ENCODE results near the gene SAMD13.

SAMD13 gene, protein sequence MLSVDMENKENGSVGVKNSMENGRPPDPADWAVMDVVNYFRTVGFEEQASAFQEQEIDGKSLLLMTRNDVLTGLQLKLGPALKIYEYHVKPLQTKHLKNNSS

DNA sequence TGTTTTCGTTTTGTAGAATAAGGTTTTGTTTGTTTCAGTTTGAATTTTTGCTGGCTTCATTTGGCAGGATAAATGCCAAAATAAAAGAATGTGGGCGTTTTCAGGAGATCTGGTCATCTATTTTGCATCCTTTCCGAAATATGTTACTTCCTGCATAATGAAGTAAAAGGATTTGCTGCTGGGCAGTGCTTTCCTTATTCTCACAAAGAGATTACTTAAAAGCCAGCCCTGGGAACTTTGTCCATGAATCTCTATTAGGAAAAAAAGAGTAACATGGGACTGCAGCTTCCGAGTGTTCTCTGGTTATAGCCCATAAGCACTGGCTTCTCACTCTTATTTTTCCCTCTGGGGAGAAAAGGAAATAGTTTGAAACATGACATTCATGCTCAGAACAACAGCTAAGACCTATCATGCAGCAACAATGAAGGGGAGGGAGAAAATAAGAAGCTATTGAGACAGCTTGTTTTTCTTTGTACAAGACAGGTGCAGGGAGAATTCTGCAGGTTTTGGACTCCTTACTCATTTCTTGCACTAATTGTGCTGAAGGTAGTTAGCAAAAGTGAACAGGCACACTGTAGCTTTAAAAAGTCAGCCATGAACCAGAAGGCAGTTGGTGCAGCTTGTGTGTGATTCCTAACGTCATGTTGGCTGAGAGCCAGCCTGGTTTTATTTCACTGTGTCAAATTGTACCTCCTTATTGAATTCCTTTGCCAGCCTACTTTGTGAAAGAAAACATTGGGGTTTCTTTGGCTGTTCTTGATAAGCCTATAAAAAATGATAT is at the start of gene SAMD13:
Gene SAMD13 (plus strand): TSS at position 705 of the 781 bp plus-strand sequence. CDS start 1,527 bp downstream, outside the sequence.
- TF ChIP-seq, protein P1, sequence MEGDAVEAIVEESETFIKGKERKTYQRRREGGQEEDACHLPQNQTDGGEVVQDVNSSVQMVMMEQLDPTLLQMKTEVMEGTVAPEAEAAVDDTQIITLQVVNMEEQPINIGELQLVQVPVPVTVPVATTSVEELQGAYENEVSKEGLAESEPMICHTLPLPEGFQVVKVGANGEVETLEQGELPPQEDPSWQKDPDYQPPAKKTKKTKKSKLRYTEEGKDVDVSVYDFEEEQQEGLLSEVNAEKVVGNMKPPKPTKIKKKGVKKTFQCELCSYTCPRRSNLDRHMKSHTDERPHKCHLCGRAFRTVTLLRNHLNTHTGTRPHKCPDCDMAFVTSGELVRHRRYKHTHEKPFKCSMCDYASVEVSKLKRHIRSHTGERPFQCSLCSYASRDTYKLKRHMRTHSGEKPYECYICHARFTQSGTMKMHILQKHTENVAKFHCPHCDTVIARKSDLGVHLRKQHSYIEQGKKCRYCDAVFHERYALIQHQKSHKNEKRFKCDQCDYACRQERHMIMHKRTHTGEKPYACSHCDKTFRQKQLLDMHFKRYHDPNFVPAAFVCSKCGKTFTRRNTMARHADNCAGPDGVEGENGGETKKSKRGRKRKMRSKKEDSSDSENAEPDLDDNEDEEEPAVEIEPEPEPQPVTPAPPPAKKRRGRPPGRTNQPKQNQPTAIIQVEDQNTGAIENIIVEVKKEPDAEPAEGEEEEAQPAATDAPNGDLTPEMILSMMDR (IDR thresholded peaks at IDR 0.05; ENCODE audit: extremely low read depth, insufficient read depth, missing control alignments) = no peak
- in situ Hi-C loops (cut with MboI; ENCODE audit: low pct_unique_long_range_greater_than_20kb, low sequenced_read_pairs, unreplicated experiment) = no loop called here
- peak; percentile 51 for DNase-seq (ENCODE audit: low spot score)

DNA sequence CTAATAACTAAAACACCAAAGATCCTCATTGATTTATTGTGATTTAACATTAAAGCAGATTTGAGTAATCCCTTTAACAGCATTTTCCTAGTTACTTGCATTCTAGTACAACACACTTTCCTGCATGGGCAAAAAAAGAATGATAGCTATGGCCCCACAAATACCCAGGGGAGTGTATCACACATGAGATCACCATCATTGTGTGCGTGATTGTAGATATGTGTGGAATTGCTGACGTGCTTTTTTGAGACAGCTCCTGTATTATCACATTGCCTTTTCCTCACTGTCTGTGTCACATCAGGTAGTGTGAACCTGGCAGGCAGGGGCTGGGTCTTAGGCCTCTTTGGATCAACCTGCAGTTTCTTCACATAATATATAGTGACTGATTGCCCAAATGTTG is 48.5 kb upstream of the SAMD13 start:
- TF ChIP-seq, protein P1 (IDR thresholded peaks at IDR 0.05; ENCODE audit: extremely low read depth, insufficient read depth, missing control alignments) = no peak
- in situ Hi-C loops (cut with MboI; ENCODE audit: low pct_unique_long_range_greater_than_20kb, low sequenced_read_pairs, unreplicated experiment) = no loop called here
- no peak for DNase-seq (ENCODE audit: low spot score)

DNA sequence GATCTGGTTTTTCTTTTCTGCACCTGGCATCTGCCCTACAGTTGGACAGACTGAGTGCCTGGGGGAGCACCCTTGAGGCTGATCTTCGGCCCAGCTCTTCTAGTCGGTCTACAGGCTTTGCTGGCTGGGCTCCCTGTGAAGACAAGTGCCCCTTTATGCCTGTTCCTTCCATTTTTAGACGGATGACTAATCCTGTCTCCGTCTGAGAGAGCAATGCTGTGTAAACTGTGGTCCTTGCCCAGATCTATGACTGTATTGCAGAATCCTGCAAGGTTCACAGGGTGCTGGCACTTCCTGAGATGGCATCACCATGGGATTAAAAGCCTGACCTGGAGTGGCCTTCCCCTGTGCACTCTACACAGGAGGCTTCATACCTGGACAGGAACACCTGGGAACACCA is 47.6 kb upstream of the SAMD13 start:
- TF ChIP-seq, protein P1 (IDR thresholded peaks at IDR 0.05; ENCODE audit: extremely low read depth, insufficient read depth, missing control alignments) = no peak
- no peak for DNase-seq (ENCODE audit: low spot score)
- in situ Hi-C loops (cut with MboI; ENCODE audit: low pct_unique_long_range_greater_than_20kb, low sequenced_read_pairs, unreplicated experiment) = no loop called here

DNA sequence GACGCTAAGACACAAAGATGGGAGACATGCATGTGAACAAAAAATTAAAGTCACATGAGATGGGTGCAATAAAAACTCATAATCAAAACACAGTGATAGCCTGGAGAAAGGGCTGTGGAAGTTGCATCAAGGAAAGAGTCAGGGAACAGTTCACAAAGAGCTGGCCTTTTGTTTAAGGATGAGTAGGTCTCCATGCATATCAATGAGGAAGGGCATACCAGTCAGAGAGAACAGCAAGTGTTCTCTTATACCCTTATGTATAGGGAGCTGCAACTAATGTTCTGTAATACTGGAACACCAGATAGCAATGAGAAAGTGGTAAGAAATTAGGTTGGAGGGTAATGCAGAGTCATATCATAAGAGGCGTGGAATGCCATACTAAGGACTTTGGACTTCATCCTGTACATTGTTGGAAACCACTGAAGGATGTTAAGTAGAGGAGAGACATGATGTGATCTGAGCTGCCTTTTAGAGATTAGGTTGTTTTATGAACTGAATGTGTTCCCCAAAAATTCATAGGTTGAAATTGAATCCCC is 46.7 kb upstream of the SAMD13 start:
- DNase-seq (ENCODE audit: low spot score) = no peak
- TF ChIP-seq, protein P1 (IDR thresholded peaks at IDR 0.05; ENCODE audit: extremely low read depth, insufficient read depth, missing control alignments) = no peak
- in situ Hi-C loops (cut with MboI; ENCODE audit: low pct_unique_long_range_greater_than_20kb, low sequenced_read_pairs, unreplicated experiment) = no loop called here

DNA sequence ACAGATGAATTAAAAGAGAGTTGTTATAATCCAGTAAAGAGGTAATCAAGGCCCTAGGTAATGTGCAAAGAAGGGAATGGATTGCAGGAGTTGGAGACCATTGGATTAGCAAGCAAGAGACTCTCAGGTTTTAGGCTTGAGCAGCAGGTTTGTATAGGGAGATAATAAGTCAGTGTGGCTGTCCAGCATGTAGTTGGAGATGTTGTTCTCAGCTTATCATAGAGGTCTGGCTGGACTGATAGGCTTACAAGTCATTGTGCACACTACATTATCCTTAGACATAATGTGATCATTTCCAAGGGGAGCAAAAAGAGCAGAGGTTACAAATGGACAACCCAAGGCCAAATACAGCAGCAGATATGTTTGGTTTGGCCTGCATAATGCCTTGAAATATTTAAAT is 45.9 kb upstream of the SAMD13 start:
- TF ChIP-seq, protein P1 (IDR thresholded peaks at IDR 0.05; ENCODE audit: extremely low read depth, insufficient read depth, missing control alignments) = no peak
- in situ Hi-C loops (cut with MboI; ENCODE audit: low pct_unique_long_range_greater_than_20kb, low sequenced_read_pairs, unreplicated experiment) = no loop called here
- no peak for DNase-seq (ENCODE audit: low spot score)

DNA sequence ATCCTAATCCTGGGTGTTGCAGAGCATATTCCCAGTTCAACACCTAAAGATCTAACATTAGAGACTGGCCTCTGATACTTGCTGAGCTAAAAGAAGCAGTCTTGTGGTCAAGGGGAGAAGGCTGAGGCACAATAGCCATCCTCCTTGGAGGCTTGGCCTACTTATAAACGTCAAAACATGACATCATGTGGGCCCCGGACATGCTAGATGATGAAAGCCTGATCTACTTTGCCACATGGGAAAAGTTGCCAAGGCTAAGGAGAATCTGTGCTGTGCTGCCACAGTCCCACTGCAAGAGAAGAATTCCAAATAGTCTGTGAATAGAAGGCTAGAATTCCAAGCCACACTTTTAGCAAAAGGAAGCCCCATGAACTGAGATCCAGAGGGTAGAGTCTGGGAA is 43.9 kb upstream of the SAMD13 start:
- DNase-seq (ENCODE audit: low spot score) = no peak
- in situ Hi-C loops (cut with MboI; ENCODE audit: low pct_unique_long_range_greater_than_20kb, low sequenced_read_pairs, unreplicated experiment) = no loop called here
- TF ChIP-seq, protein P1 (IDR thresholded peaks at IDR 0.05; ENCODE audit: extremely low read depth, insufficient read depth, missing control alignments) = no peak

All from GM13977 (cell line).